Peyer's patch (tissue), 4 donors: ENCODE results near the gene TTC4. TPM values are rescaled to one million over a fixed set of nuclear protein-coding genes. Genes with fewer than 3 reads are reported as not detected.

Experiments
- DNase-seq, 3 donors: peaks; one replicate each; pipeline ENCODE4 v3.0.0-alpha.2; 2017 to 2019
- H3K27ac ChIP-seq, 4 donors: fragments of 200-600 bp; sonication (generic); one replicate each; pipeline ENCODE4 v1.5.1; 2016 to 2019
- H3K27me3 ChIP-seq, 2 donors: fragments of 200-600 bp; sonication (generic); one replicate each; pipeline ENCODE4 v1.5.1; 2019
- H3K36me3 ChIP-seq, 3 donors: fragments of 200-600 bp; sonication (generic); one replicate each; pipeline ENCODE4 v1.5.1; 2016 to 2019
- H3K4me1 ChIP-seq, 4 donors: fragments of 200-600 bp; sonication (generic); one replicate each; pipeline ENCODE4 v1.5.1; 2016 to 2019
- H3K4me3 ChIP-seq, 4 donors: fragments of 200-600 bp; sonication (generic); 1 replicate in 3 of 4; 2 replicates in 1 of 4; pipeline ENCODE4 v1.5.1; 2016 to 2019; ENCODE audit warnings: mild to moderate bottlenecking in 1 of 4
- H3K9me3 ChIP-seq, 4 donors: fragments of 200-600 bp; sonication (generic); one replicate each; pipeline ENCODE4 v1.5.1; 2016 to 2019; ENCODE audit warnings: mild to moderate bottlenecking in 1 of 4
- CTCF ChIP-seq, 6 experiments: fragments of 450-650 bp in 4 of 6; fragments of 200-600 bp in 2 of 6; sonication (generic) in 1 of 6; IDR thresholded peaks; one replicate each; pipeline ENCODE4 v1.5.1; 2017 to 2019; ENCODE audit warnings: antibody characterized with exemption in 6 of 6, mild to moderate bottlenecking in 3 of 6, moderate library complexity in 1 of 6
- POLR2A ChIP-seq, 2 donors: fragments of 450-650 bp; IDR thresholded peaks; one replicate each; pipeline ENCODE4 v1.5.1; 2017; ENCODE audit warnings: antibody characterized with exemption in 2 of 2, mild to moderate bottlenecking in 2 of 2, moderate library complexity in 2 of 2
- total RNA-seq, 4 donors: library from RNA; depleted of rRNA; stranded (reverse); fragments of >200 nt; gene quantifications; one replicate each; pipeline ENCODE4 v1.1.0, GENCODE V29; 2016

The TTC4 gene
- total RNA-seq, 4 donors from 2014 or later: 15.7 to 39.6 (median 30.3) TPM

- no peak for DNase-seq
- no peaks in the 10 kb centered on the region for H3K36me3 ChIP-seq
- TF ChIP-seq POLR2A (IDR thresholded peaks at IDR 0.05) (no peak), CTCF (IDR thresholded peaks at IDR 0.05) (no peak)
- no peak overlapping the region for H3K27ac ChIP-seq
- H3K4me3 ChIP-seq: no peak overlapping the region
- no peaks in the 10 kb centered on the region for H3K9me3 ChIP-seq
- H3K4me1 ChIP-seq: no peaks in the 10 kb centered on the region
- H3K27me3 ChIP-seq: no peaks in the 10 kb centered on the region
Measured at GRCh38 chr1:54750596-54750995, 34.9 kb downstream of the TTC4 start.

GRCh38 chr1:54751426-54751825 is 35.8 kb downstream of the TTC4 start:
- Histone ChIP-seq H3K27me3 (no peaks in the 10 kb centered on the region), H3K4me1 (no peaks in the 10 kb centered on the region), H3K4me3 (no peak overlapping the region), H3K36me3 (no peaks in the 10 kb centered on the region), H3K27ac (no peak overlapping the region), H3K9me3 (no peaks in the 10 kb centered on the region)
- TF ChIP-seq CTCF (IDR thresholded peaks at IDR 0.05) (no peak), POLR2A (IDR thresholded peaks at IDR 0.05) (no peak)
- DNase-seq: no peak

- Histone ChIP-seq H3K9me3 (no peaks in the 10 kb centered on the region), H3K27me3 (no peaks in the 10 kb centered on the region), H3K4me1 (no peaks in the 10 kb centered on the region), H3K27ac (no peak overlapping the region), H3K36me3 (peaks cover 0 to 19% (median 0%) of the 10 kb centered on the region in 3 donors), H3K4me3 (no peak overlapping the region)
- DNase-seq: no peak
- TF ChIP-seq POLR2A (IDR thresholded peaks at IDR 0.05) (no peak), CTCF (IDR thresholded peaks at IDR 0.05) (no peak)
Measured at GRCh38 chr1:54754045-54754444, 38.4 kb downstream of the TTC4 start.

GRCh38 chr1:54754486-54755285 is 39.0 kb downstream of the TTC4 start:
- H3K27me3 ChIP-seq: no peaks in the 10 kb centered on the region
- H3K4me3 ChIP-seq: no peak overlapping the region
- no peak overlapping the region for H3K27ac ChIP-seq
- no peaks in the 10 kb centered on the region for H3K9me3 ChIP-seq
- DNase-seq: no peak
- H3K36me3 ChIP-seq: peaks cover 0 to 19% (median 0%) of the 10 kb centered on the region in 3 donors
- H3K4me1 ChIP-seq: no peaks in the 10 kb centered on the region
- TF ChIP-seq CTCF (IDR thresholded peaks at IDR 0.05) (no peak), POLR2A (IDR thresholded peaks at IDR 0.05) (no peak)

- TF ChIP-seq CTCF (IDR thresholded peaks at IDR 0.05) (no peak), POLR2A (IDR thresholded peaks at IDR 0.05) (no peak)
- Histone ChIP-seq H3K9me3 (no peaks in the 10 kb centered on the region), H3K27ac (no peak overlapping the region), H3K27me3 (no peaks in the 10 kb centered on the region), H3K4me1 (no peaks in the 10 kb centered on the region), H3K36me3 (peaks cover 0 to 19% (median 0%) of the 10 kb centered on the region in 3 donors), H3K4me3 (no peak overlapping the region)
- DNase-seq: no peak
Measured at GRCh38 chr1:54757833-54758232, 42.2 kb downstream of the TTC4 start.
